A673 (cell line): ENCODE results near the gene METTL4. TPM values are rescaled to one million over a fixed set of nuclear protein-coding genes. Genes with fewer than 3 reads are reported as not detected.

Experiments used
- BruUV-seq: library from RNA; stranded (reverse); fragments of 400-500 nt; replicated peaks from 2 replicates; lab custom pipeline; 2021; lab: Mats Ljungman, UMichigan
- CTCF ChIA-PET: fragments of 300-600 bp; sonication (Branson Sonifier 250); formaldehyde crosslinking; loops from one replicate; lab custom pipeline; 2022; ENCODE audit warnings: antibody characterized with exemption; lab: Charles Lee
- POLR2A ChIA-PET: fragments of 300-600 bp; sonication (Branson Sonifier 250); formaldehyde crosslinking; loops from one replicate; lab custom pipeline; 2022; ENCODE audit warnings: antibody characterized with exemption; ENCODE audit not compliant: low non-redundant PET; lab: Charles Lee
- DNase-seq: peaks from one replicate; pipeline ENCODE4 v3.0.0-alpha.2; 2015; ENCODE audit warnings: low spot score
- H3K27ac ChIP-seq: fragments of 200-600 bp; sonication (generic); 2 replicates; pipeline ENCODE4 v1.5.1; 2016; ENCODE audit warnings: mixed run types, low read depth, mild to moderate bottlenecking, mixed read lengths, antibody characterized with exemption, low read length; ENCODE audit not compliant: poor library complexity, severe bottlenecking
- H3K27me3 ChIP-seq: fragments of 200-600 bp; sonication (generic); replicated peaks from 2 replicates; pipeline ENCODE4 v1.6.1; 2017; ENCODE audit warnings: mixed run types, low read depth, mild to moderate bottlenecking, mixed read lengths, antibody characterized with exemption, low read length; ENCODE audit not compliant: insufficient read depth, poor library complexity
- H3K36me3 ChIP-seq: fragments of 200-600 bp; sonication (generic); 2 replicates; pipeline ENCODE4 v1.6.1; 2016; ENCODE audit warnings: mixed run types, mild to moderate bottlenecking, mixed read lengths, antibody characterized with exemption, low read length; ENCODE audit not compliant: insufficient read depth, poor library complexity, severe bottlenecking
- H3K4me1 ChIP-seq: fragments of 200-600 bp; sonication (generic); 2 replicates; pipeline ENCODE4 v1.6.1; 2017; ENCODE audit warnings: mixed run types, mild to moderate bottlenecking, mixed read lengths, antibody characterized with exemption, low read length; ENCODE audit not compliant: insufficient read depth, poor library complexity, severe bottlenecking
- H3K4me3 ChIP-seq: fragments of 200-600 bp; sonication (generic); 2 replicates; pipeline ENCODE4 v1.5.1; 2016; ENCODE audit warnings: low read depth, mixed run types, mild to moderate bottlenecking, mixed read lengths, low read length; ENCODE audit not compliant: poor library complexity, severe bottlenecking
- H3K9me3 ChIP-seq: fragments of 200-600 bp; sonication (generic); 2 replicates; pipeline ENCODE4 v1.6.1; 2016; ENCODE audit warnings: mixed run types, low read depth, mild to moderate bottlenecking, mixed read lengths, antibody characterized with exemption, low read length; ENCODE audit not compliant: poor library complexity, severe bottlenecking
- EZH2 ChIP-seq: fragments of 200-600 bp; sonication (generic); IDR thresholded peaks from 2 replicates; pipeline ENCODE4 v1.6.1; 2017; ENCODE audit warnings: borderline replicate concordance, low read depth, mild to moderate bottlenecking, mixed read lengths, antibody characterized with exemption, low read length; ENCODE audit not compliant: poor library complexity, severe bottlenecking
- intact Hi-C: fragments of 100-400 bp; cut with micrococcal nuclease; formaldehyde crosslinking; loops from one replicate; pipeline ENCODE4 v1.10.0; 2022; ENCODE audit not compliant: unreplicated experiment
- total RNA-seq: library from RNA; stranded (reverse); gene quantifications from 2 replicates; pipeline ENCODE4 v1.2.3, GENCODE V29; 2021
- TF ChIP-seq, protein P1 (sequence below): fragments of 300-800, 200-600 bp; sonication (generic); conservative IDR thresholded peaks from 2 replicates; pipeline ENCODE4 v1.5.1; 2017; ENCODE audit warnings: low read depth, mild to moderate bottlenecking, antibody characterized with exemption, low read length, moderate library complexity, mixed read lengths

The METTL4 gene
- total RNA-seq, 1 experiment from 2014 or later: 26.4 TPM

GRCh38 chr18:2502880-2503279 is 68.4 kb downstream of the METTL4 start:
- H3K4me1 ChIP-seq: no peaks in the 10 kb centered on the region
- TF ChIP-seq, protein P1, sequence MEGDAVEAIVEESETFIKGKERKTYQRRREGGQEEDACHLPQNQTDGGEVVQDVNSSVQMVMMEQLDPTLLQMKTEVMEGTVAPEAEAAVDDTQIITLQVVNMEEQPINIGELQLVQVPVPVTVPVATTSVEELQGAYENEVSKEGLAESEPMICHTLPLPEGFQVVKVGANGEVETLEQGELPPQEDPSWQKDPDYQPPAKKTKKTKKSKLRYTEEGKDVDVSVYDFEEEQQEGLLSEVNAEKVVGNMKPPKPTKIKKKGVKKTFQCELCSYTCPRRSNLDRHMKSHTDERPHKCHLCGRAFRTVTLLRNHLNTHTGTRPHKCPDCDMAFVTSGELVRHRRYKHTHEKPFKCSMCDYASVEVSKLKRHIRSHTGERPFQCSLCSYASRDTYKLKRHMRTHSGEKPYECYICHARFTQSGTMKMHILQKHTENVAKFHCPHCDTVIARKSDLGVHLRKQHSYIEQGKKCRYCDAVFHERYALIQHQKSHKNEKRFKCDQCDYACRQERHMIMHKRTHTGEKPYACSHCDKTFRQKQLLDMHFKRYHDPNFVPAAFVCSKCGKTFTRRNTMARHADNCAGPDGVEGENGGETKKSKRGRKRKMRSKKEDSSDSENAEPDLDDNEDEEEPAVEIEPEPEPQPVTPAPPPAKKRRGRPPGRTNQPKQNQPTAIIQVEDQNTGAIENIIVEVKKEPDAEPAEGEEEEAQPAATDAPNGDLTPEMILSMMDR: no peak
- TF ChIP-seq EZH2: no peak
- no peak for DNase-seq
- H3K27me3 ChIP-seq: no peaks in the 10 kb centered on the region
- no peaks in the 10 kb centered on the region for H3K36me3 ChIP-seq
- intact Hi-C loops: no loop called here
- no peak overlapping the region for H3K27ac ChIP-seq
- ChIA-PET CTCF (no interaction called here), POLR2A (no interaction called here)
- no peaks in the 10 kb centered on the region for H3K9me3 ChIP-seq
- BruUV-seq: no TSS peak
- H3K4me3 ChIP-seq: no peak overlapping the region

DNA sequence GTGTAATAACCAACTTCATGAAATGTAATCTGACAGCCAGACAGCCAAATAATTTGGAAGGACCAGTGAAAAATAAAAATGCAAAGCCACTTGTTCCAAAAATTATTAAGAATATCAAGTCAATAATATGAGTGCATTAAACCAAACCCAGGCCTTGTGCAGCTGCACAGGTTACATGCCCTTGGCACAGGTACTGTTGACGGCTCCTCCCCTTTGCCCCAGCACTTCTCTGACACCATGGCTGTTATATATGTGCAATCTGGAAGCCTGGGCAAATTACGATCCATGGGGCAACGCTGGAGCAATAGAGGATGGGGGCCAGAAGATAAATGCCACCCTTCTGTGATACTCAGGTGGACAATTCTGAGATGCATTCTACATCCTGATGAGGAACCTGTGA is 68.9 kb downstream of the METTL4 start:
- H3K4me1 ChIP-seq: no peaks in the 10 kb centered on the region
- intact Hi-C loops: no loop called here
- no peaks in the 10 kb centered on the region for H3K9me3 ChIP-seq
- TF ChIP-seq, protein P1: no peak
- no peak for TF ChIP-seq EZH2
- H3K36me3 ChIP-seq: no peaks in the 10 kb centered on the region
- POLR2A ChIA-PET: no interaction called here
- BruUV-seq: no TSS peak
- H3K27ac ChIP-seq: no peak overlapping the region
- DNase-seq: no peak
- H3K4me3 ChIP-seq: no peak overlapping the region
- CTCF ChIA-PET: no interaction called here
- no peaks in the 10 kb centered on the region for H3K27me3 ChIP-seq

DNA sequence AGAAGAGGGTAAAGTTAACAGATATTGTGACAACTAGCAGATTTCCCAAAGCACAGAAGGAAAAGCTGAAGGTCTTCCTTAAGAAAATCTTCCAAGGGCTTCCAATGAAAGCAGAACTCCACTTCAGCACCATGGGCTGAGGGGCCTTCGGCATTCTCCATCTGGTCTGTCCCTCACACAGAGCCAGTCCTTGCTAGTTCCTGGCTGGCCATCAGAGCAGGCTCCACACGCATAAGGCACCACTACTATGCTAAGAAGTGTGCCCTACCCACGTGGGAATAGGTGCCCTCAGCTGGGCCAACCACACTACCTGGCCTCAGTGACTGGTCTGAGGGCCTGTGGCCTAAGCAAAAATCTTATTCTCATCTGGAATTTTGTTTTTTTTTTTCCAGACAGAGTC is 73.5 kb downstream of the METTL4 start:
- Histone ChIP-seq H3K4me3 (no peak overlapping the region), H3K27me3 (no peaks in the 10 kb centered on the region), H3K27ac (no peak overlapping the region), H3K4me1 (no peaks in the 10 kb centered on the region), H3K9me3 (no peaks in the 10 kb centered on the region), H3K36me3 (no peaks in the 10 kb centered on the region)
- no TSS peak for BruUV-seq
- POLR2A ChIA-PET: no interaction called here
- intact Hi-C loops: no loop called here
- no peak for DNase-seq
- no peak for TF ChIP-seq EZH2
- TF ChIP-seq, protein P1: no peak
- CTCF ChIA-PET: no interaction called here
